BLaER1 (cell line): Measurements from ENCODE around the gene RYK.
"Not testable (repeated sequence)": the region's sequence is repeated elsewhere in the genome, so short reads cannot be mapped to it uniquely, and the experiment has no call there.

ENCODE experiments used
- H3K27ac ChIP-seq: shearing (Covaris generic); formaldehyde crosslinking; 2 replicates; pipeline ENCODE4 v1.8.1; 2022
- H3K27me3 ChIP-seq: shearing (Covaris generic); formaldehyde crosslinking; 2 replicates; pipeline ENCODE4 v1.8.1; 2022
- H3K36me3 ChIP-seq: shearing (Covaris generic); formaldehyde crosslinking; 2 replicates; pipeline ENCODE4 v1.8.1; 2022
- H3K4me1 ChIP-seq: shearing (Covaris generic); formaldehyde crosslinking; 2 replicates; pipeline ENCODE4 v1.8.1; 2022
- H3K4me2 ChIP-seq: shearing (Covaris generic); formaldehyde crosslinking; 2 replicates; pipeline ENCODE4 v1.8.1; 2022
- H3K4me3 ChIP-seq: shearing (Covaris generic); formaldehyde crosslinking; 2 replicates; pipeline ENCODE4 v1.8.1; 2022
- H3K9ac ChIP-seq: shearing (Covaris generic); formaldehyde crosslinking; 2 replicates; pipeline ENCODE4 v1.8.1; 2022
- H3K9me3 ChIP-seq: shearing (Covaris generic); formaldehyde crosslinking; 2 replicates; pipeline ENCODE4 v1.8.1; 2022
- H4K20me1 ChIP-seq: shearing (Covaris generic); formaldehyde crosslinking; 2 replicates; pipeline ENCODE4 v1.8.1; 2022
- Cebpa-rat ChIP-seq: shearing (Covaris generic); IDR thresholded peaks from 2 replicates; pipeline ENCODE4 v1.8.1; 2022

RYK gene

DNA sequence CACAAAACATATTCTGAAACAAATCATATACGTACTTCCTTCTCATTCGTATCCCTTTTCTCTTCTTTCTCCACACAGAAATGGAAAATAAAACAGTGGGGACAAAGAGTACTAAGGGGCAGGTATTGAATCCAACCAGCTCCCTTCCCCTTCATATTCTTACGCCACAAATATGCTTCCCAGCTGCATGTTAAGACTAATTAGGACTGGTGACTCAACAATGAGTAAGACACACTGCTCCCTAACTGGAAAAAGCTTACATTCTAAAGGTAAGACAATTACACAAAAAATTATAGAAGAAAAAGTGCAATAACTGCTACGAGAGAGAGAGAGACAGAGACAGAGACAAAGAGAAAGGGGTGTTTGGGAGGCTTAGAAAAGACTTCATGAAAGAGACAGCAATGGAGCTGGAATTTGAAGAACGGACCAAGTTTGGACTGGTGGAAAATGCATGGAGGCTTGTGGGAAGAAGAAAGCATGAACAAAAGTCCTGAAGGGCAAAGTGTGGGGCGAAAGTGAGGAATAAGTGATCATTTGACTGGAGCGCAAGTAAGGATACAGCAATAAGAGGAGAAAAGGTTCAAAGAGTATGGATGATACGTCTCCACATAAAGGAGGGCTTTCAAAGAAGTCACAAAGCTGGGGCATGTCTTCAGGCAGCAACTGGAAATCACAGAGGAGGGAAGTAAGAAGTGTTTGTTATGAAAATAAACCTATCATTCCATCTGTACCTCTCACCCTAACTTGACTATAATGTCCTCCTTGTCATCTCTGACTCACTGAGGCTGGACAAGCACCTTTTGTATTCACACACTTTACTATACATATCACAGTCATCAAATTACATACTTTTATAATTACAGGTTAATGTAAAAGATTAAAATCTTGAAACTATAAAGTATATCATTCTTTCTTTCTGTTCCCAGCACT is 49.2 kb downstream of the RYK start:
- Histone ChIP-seq H3K4me1 (no peaks in the 10 kb centered on the region), H3K4me2 (no peak overlapping the region), H3K27ac (no peak overlapping the region), H3K36me3 (peaks cover 10% of the 10 kb centered on the region; the same call in 1 of the 2 replicates), H3K27me3 (no peaks in the 10 kb centered on the region), H3K4me3 (no peak overlapping the region), H3K9ac (no peak overlapping the region), H3K9me3 (peaks cover 5% of the 10 kb centered on the region; the same call in 1 of the 2 replicates), H4K20me1 (no peaks in the 10 kb centered on the region)
- TF ChIP-seq Cebpa-rat = no peak

GRCh38 chr3:134199880-134200279 is 50.8 kb downstream of the RYK start:
- H3K27me3 ChIP-seq, H3K9ac ChIP-seq, H3K4me2 ChIP-seq, H3K4me3 ChIP-seq, H3K27ac ChIP-seq, H3K4me1 ChIP-seq, H3K9me3 ChIP-seq, H4K20me1 ChIP-seq: not testable (repeated sequence)
- H3K36me3 ChIP-seq = peaks cover 10% of the 10 kb centered on the region; the same call in 1 of the 2 replicates

GRCh38 chr3:134199240-134199639 is 51.4 kb downstream of the RYK start:
- H3K4me1 ChIP-seq = no peaks in the 10 kb centered on the region
- no peak overlapping the region for H3K9ac ChIP-seq
- no peaks in the 10 kb centered on the region for H4K20me1 ChIP-seq
- peaks cover 10% of the 10 kb centered on the region; the same call in 1 of the 2 replicates for H3K36me3 ChIP-seq
- H3K27me3 ChIP-seq = no peaks in the 10 kb centered on the region
- no peak overlapping the region for H3K4me2 ChIP-seq
- no peak overlapping the region for H3K27ac ChIP-seq
- peaks cover 5% of the 10 kb centered on the region; the same call in 1 of the 2 replicates for H3K9me3 ChIP-seq
- no peak for TF ChIP-seq Cebpa-rat
- H3K4me3 ChIP-seq = no peak overlapping the region

GRCh38 chr3:134198414-134198813 is 52.2 kb downstream of the RYK start:
- Histone ChIP-seq H3K27ac (no peak overlapping the region), H3K4me2 (no peak overlapping the region), H4K20me1 (no peaks in the 10 kb centered on the region), H3K36me3 (peaks cover 10% of the 10 kb centered on the region; the same call in 1 of the 2 replicates), H3K9me3 (peaks cover 5% of the 10 kb centered on the region; the same call in 1 of the 2 replicates), H3K9ac (no peak overlapping the region), H3K4me1 (no peaks in the 10 kb centered on the region), H3K27me3 (no peaks in the 10 kb centered on the region), H3K4me3 (no peak overlapping the region)
- TF ChIP-seq Cebpa-rat = no peak

DNA sequence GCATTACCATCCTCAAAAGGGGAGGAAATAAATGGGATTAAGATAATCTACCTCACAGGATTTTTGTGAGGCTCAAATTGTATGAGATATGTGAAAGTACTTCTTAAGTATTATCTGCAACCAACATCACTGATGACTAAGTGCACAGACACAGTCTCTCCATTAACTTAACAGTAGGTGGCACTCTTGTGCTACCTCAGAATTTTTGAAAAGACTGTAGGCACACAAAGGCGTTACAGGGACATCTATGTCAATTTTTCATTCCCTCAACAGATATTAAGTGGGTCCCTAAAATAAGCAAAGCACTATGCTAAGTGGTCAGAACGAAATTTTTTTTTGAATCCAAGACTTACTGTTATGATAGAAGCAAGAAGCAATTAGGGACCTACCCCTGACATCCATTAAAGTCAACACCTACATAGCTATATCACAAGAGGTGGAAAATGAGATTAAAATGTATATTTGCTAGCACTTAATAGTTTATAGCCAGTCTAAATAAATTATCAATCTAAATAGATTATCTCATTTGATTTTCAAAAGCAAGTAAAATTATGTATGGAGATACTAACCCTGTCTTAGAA is 52.9 kb downstream of the RYK start:
- H3K36me3 ChIP-seq = peaks cover 10% of the 10 kb centered on the region; the same call in 1 of the 2 replicates
- no peaks in the 10 kb centered on the region for H4K20me1 ChIP-seq

DNA sequence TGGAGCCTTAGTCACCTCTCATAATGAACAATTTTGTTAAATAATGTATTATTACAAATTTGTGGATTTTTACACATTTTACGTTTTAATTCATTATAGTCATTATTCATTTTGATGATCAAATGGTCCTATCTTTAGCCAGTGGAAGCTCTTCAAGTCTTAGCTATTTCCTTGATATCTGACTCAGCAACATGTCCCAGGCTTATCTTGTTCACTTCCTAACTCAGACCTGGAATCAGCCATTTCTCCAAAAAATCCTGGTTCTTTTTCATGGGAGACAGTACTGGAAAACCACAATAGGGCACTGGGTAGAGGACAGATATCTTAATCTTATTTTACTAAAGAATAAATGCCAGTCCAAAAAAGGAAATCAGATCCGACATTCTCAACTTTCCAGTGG is 56.4 kb downstream of the RYK start:
- no peaks in the 10 kb centered on the region for H3K36me3 ChIP-seq
- H3K4me3 ChIP-seq = no peak overlapping the region
- no peak overlapping the region for H3K9ac ChIP-seq
- H3K27me3 ChIP-seq = no peaks in the 10 kb centered on the region
- H3K9me3 ChIP-seq = no peaks in the 10 kb centered on the region
- H3K4me1 ChIP-seq = no peaks in the 10 kb centered on the region
- H4K20me1 ChIP-seq = no peaks in the 10 kb centered on the region
- H3K27ac ChIP-seq = no peak overlapping the region
- H3K4me2 ChIP-seq = no peak overlapping the region
- TF ChIP-seq Cebpa-rat = no peak

More for the DNA sequence above, 52.9 kb downstream of the RYK start:
- no peak overlapping the region for H3K4me2 ChIP-seq
- no peak for TF ChIP-seq Cebpa-rat
- H3K4me1 ChIP-seq = no peaks in the 10 kb centered on the region
- no peaks in the 10 kb centered on the region for H3K27me3 ChIP-seq
- no peak overlapping the region for H3K9ac ChIP-seq
- H3K27ac ChIP-seq = no peak overlapping the region
- peaks cover 5% of the 10 kb centered on the region; the same call in 1 of the 2 replicates for H3K9me3 ChIP-seq
- no peak overlapping the region for H3K4me3 ChIP-seq

- Histone ChIP-seq H3K4me3 (no peak overlapping the region), H4K20me1 (no peaks in the 10 kb centered on the region), H3K27ac (no peak overlapping the region), H3K9me3 (no peaks in the 10 kb centered on the region), H3K4me2 (no peak overlapping the region), H3K9ac (no peak overlapping the region), H3K27me3 (no peaks in the 10 kb centered on the region), H3K36me3 (no peaks in the 10 kb centered on the region), H3K4me1 (no peaks in the 10 kb centered on the region)
- no peak for TF ChIP-seq Cebpa-rat
Observed at GRCh38 chr3:134190250-134190649, 60.4 kb downstream of the RYK start.

- no peaks in the 10 kb centered on the region for H3K27me3 ChIP-seq
- H3K36me3 ChIP-seq = no peaks in the 10 kb centered on the region
- no peaks in the 10 kb centered on the region for H4K20me1 ChIP-seq
- H3K4me3 ChIP-seq = no peak overlapping the region
- no peak for TF ChIP-seq Cebpa-rat
- H3K4me2 ChIP-seq = no peak overlapping the region
- H3K9me3 ChIP-seq = no peaks in the 10 kb centered on the region
- no peak overlapping the region for H3K9ac ChIP-seq
- no peaks in the 10 kb centered on the region for H3K4me1 ChIP-seq
- H3K27ac ChIP-seq = no peak overlapping the region
Observed at GRCh38 chr3:134189849-134190248, 60.8 kb downstream of the RYK start.

GRCh38 chr3:134186391-134186790 is 64.3 kb downstream of the RYK start:
- Histone ChIP-seq H3K4me3 (no peak overlapping the region), H3K9ac (no peak overlapping the region), H3K27ac (no peak overlapping the region), H3K36me3 (no peaks in the 10 kb centered on the region), H3K4me1 (no peaks in the 10 kb centered on the region), H3K4me2 (no peak overlapping the region), H4K20me1 (no peaks in the 10 kb centered on the region), H3K27me3 (no peaks in the 10 kb centered on the region), H3K9me3 (no peaks in the 10 kb centered on the region)
- TF ChIP-seq Cebpa-rat = no peak

DNA sequence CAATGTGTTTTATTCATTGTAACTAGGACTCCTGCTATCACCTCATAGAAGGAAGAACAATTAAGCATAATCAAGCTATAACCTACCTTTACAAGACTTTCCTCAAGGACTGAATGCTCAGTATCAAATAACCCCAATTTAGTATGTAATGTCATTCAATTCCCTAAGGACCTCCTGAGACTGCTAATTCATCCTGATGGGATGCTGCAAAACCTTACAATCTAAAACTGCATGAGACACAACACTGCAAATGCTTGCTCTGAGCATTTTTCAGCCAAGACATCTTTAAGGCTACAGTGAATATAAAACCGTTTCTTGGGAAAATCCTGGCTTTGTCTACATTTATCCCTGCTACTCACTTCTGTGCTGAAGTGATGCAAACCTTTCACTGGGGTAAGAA is 69.9 kb downstream of the RYK start:
- Histone ChIP-seq H3K4me3 (no peak overlapping the region), H3K27me3 (no peaks in the 10 kb centered on the region), H3K9ac (no peak overlapping the region), H4K20me1 (no peaks in the 10 kb centered on the region), H3K27ac (no peak overlapping the region), H3K9me3 (peaks cover 11% of the 10 kb centered on the region; the same call in 1 of the 2 replicates), H3K4me2 (no peak overlapping the region), H3K4me1 (peaks cover under 1% of the 10 kb centered on the region; the same call in 1 of the 2 replicates), H3K36me3 (peaks cover 4% of the 10 kb centered on the region; the same call in 1 of the 2 replicates)
- no peak for TF ChIP-seq Cebpa-rat
